HepG2 (cell line): ENCODE measurements around the gene GRAMD1A. TPM values are rescaled to one million over a fixed set of nuclear protein-coding genes. Genes with fewer than 3 reads are reported as not detected.

Experiments
- ATAC-seq: fragments of 200-7000 bp; cut with Tn5 transposase; 3 replicates; pipeline ENCODE4 v1.9.1; 2020; ENCODE audit warnings: mild to moderate bottlenecking, moderate library complexity
- BruUV-seq: library from RNA; stranded (reverse); fragments of 400-500 nt; replicated peaks from 2 replicates; lab custom pipeline; 2021; lab: Mats Ljungman, UMichigan
- CTCF ChIA-PET: fragments of 300-600 bp; formaldehyde crosslinking; extraction: SDS; loops from one replicate; lab custom pipeline; 2021; ENCODE audit warnings: low total read pairs, inconsistent platforms, low intra/inter-chr PET ratio; lab: Yijun Ruan, JAX
- POLR2A ChIA-PET: fragments of 350-600 bp; sonication (Branson Sonifier 250); formaldehyde crosslinking; loops from one replicate; lab custom pipeline; 2020; ENCODE audit warnings: antibody characterized with exemption, inconsistent platforms; lab: Yijun Ruan, JAX
- DNase-seq: peaks from one replicate; pipeline ENCODE4 v3.0.0-alpha.2; 2015; ENCODE audit warnings: low spot score
- FAIRE-seq: peaks from 3 replicates; lab custom pipeline; 2011; peaks lifted over from hg19 to GRCh38; lab: Jason Lieb, UNC
- H2AFZ ChIP-seq: one replicate; pipeline ENCODE4 v1.6.1; 2011; ENCODE audit warnings: low read length, inconsistent platforms
- H3K27ac ChIP-seq: fragments of 300-600 bp; 3 replicates; pipeline ENCODE4 v1.8.0; 2011; ENCODE audit warnings: mixed run types, mild to moderate bottlenecking, mixed read lengths, low read length, inconsistent platforms; ENCODE audit not compliant: insufficient read depth; ENCODE audit errors: extremely low read length
- H3K27me3 ChIP-seq, 2 experiments: fragments of 200-600 bp in 1 of 2; 2 replicates in 1 of 2; 3 replicates in 1 of 2; pipeline versions ENCODE4 v1.6.0 to v1.8.0; 2011; ENCODE audit warnings: low read length in 2 of 2, mild to moderate bottlenecking in 2 of 2, moderate library complexity in 2 of 2, inconsistent platforms in 1 of 2; ENCODE audit not compliant: insufficient read depth in 2 of 2, control insufficient read depth in 1 of 2
- H3K36me3 ChIP-seq, 2 experiments: fragments of 200-600 bp in 1 of 2; replicated peaks in 1 of 2; 2 replicates in 1 of 2; 3 replicates in 1 of 2; pipeline versions ENCODE4 v1.5.1 to v1.8.0; 2011; ENCODE audit warnings: low read length in 2 of 2, inconsistent platforms in 1 of 2; ENCODE audit not compliant: insufficient read depth in 2 of 2, control insufficient read depth in 1 of 2
- H3K4me1 ChIP-seq: 2 replicates; pipeline ENCODE4 v1.5.1; 2012; ENCODE audit warnings: low read length, inconsistent platforms; ENCODE audit not compliant: insufficient read depth
- H3K4me2 ChIP-seq: 2 replicates; pipeline ENCODE4 v1.6.0; 2011; ENCODE audit warnings: low read depth, low read length, inconsistent platforms
- H3K4me3 ChIP-seq, 3 experiments: fragments of 200-600 bp in 1 of 3; sonication (generic), shearing (Covaris generic) in 1 of 3; replicated peaks in 1 of 3; 2 replicates each; pipeline ENCODE4 v1.5.1; 2011 to 2016; ENCODE audit warnings: low read length in 3 of 3, inconsistent platforms in 2 of 3, low read depth in 2 of 3, mild to moderate bottlenecking in 2 of 3, control low read depth in 1 of 3, mixed read lengths in 1 of 3; ENCODE audit not compliant: insufficient read depth in 1 of 3
- H3K79me2 ChIP-seq: one replicate; pipeline ENCODE4 v1.6.1; 2011; ENCODE audit warnings: low read length, inconsistent platforms; ENCODE audit not compliant: insufficient read depth
- H3K9ac ChIP-seq: 2 replicates; pipeline ENCODE4 v1.6.0; 2011; ENCODE audit warnings: mild to moderate bottlenecking, low read depth, low read length, inconsistent platforms; ENCODE audit not compliant: insufficient read depth
- H3K9me3 ChIP-seq: 2 replicates; pipeline ENCODE4 v1.5.1; 2012; ENCODE audit warnings: mild to moderate bottlenecking, low read length
- H4K20me1 ChIP-seq: 2 replicates; pipeline ENCODE4 v1.6.0; 2011; ENCODE audit warnings: inconsistent platforms, mild to moderate bottlenecking, low read length, moderate library complexity; ENCODE audit not compliant: insufficient read depth
- FOSL2 ChIP-seq: sonication (generic); formaldehyde crosslinking; IDR thresholded peaks from 2 replicates; pipeline ENCODE4 v1.4.0; 2020; ENCODE audit warnings: missing genetic modification reagents
- MAFF ChIP-seq: IDR thresholded peaks from 2 replicates; pipeline ENCODE4 v1.6.1; 2011; ENCODE audit warnings: low read depth, low read length, improper control_type of control experiment
- MTF2 ChIP-seq: sonication (generic); formaldehyde crosslinking; IDR thresholded peaks from 2 replicates; pipeline ENCODE4 v1.5.0; 2020; ENCODE audit warnings: missing genetic modification reagents, borderline replicate concordance
- PHF21A ChIP-seq: sonication (generic); formaldehyde crosslinking; IDR thresholded peaks from 2 replicates; pipeline ENCODE4 v1.5.0; 2020; ENCODE audit warnings: mild to moderate bottlenecking, missing genetic modification reagents
- STAT5B ChIP-seq: sonication (generic); formaldehyde crosslinking; IDR thresholded peaks from 2 replicates; pipeline ENCODE4 v1.4.0; 2020; ENCODE audit warnings: missing genetic modification reagents
- TAF15 ChIP-seq: fragments of 200-400 bp; formaldehyde crosslinking; IDR thresholded peaks from one replicate; pipeline ENCODE4 v1.6.1; 2018; ENCODE audit warnings: mild to moderate bottlenecking, low read depth, low read length; ENCODE audit not compliant: poor library complexity, severe bottlenecking
- TRIM24 ChIP-seq: sonication (generic); formaldehyde crosslinking; IDR thresholded peaks from 2 replicates; pipeline ENCODE4 v1.8.0; 2022; ENCODE audit warnings: mild to moderate bottlenecking, missing genetic modification reagents
- ZBTB3 ChIP-seq: sonication (generic); formaldehyde crosslinking; IDR thresholded peaks from 2 replicates; pipeline ENCODE4 v1.4.0; 2020; ENCODE audit warnings: low read depth, mild to moderate bottlenecking, moderate library complexity, missing genetic modification reagents, borderline replicate concordance
- ZNF160 ChIP-seq: sonication (generic); formaldehyde crosslinking; IDR thresholded peaks from 2 replicates; pipeline ENCODE4 v1.8.0; 2022; ENCODE audit warnings: mild to moderate bottlenecking, inconsistent platforms, missing genetic modification reagents
- ZSCAN22 ChIP-seq: sonication (generic); formaldehyde crosslinking; IDR thresholded peaks from 2 replicates; pipeline ENCODE4 v1.4.0; 2020; ENCODE audit warnings: mild to moderate bottlenecking, missing genetic modification reagents
- WGBS: methylation state at CpG from one replicate; pipeline ENCODE4 v1.1.6; 2017; ENCODE audit warnings: low lambda C conversion rate; 5-methylcytosine and 5-hydroxymethylcytosine counted together
- in situ Hi-C: cut with HindIII; loops from 2 replicates; pipeline ENCODE4 v1.10.0; 2017; ENCODE audit warnings: low pct_unique_long_range_greater_than_20kb; ENCODE audit not compliant: extremely low pct_ligation_motif_present
- intact Hi-C: fragments of 100-400 bp; cut with micrococcal nuclease; formaldehyde crosslinking; loops from one replicate; pipeline ENCODE4 v1.10.0; 2022; ENCODE audit not compliant: unreplicated experiment
- polyA plus RNA-seq, 8 experiments: library from polyadenylated mRNA; depleted of rRNA in 3 of 8; stranded (reverse) in 7 of 8; unstranded in 1 of 8; fragments of >200 nt; fragmentation: Illumina TruSeq in 4 of 8; extraction: Trizol in 4 of 8; gene quantifications; 2 replicates each; pipeline versions ENCODE4 v1.2.1 to v1.2.3, GENCODE V29; 2011 to 2016; ENCODE audit warnings: low read depth in 4 of 8, missing spikeins in 1 of 8, mixed read lengths in 1 of 8; ENCODE audit not compliant: insufficient read depth in 1 of 8
- total RNA-seq, 5 experiments: library from RNA; depleted of rRNA; stranded (reverse); fragments of >200 nt; fragmentation: Illumina TruSeq; extraction: Trizol; gene quantifications; 2 replicates each; pipeline ENCODE4 v1.2.3, GENCODE V29; 2016; ENCODE audit warnings: low read depth in 1 of 5

The GRAMD1A gene
- total and polyA plus RNA-seq, 2 of the 13 experiments (the other 11 are each of a cell fraction or from before 2014, with no cell fraction given) = 14.7 to 181 TPM

- intact Hi-C loops (loop anchor here (2.0 kb wide), 1 partner anchor 25 kb away; no protein-coding TSS in a partner anchor), in situ Hi-C loops (loop anchor here (5.0 kb wide), 1 partner anchor 71 kb away; the partner anchor contains the start of genes FXYD1 and LGI4)
- peaks cover 20% of the 10 kb centered on the region for H3K4me1 ChIP-seq
- H3K27me3 ChIP-seq = no peaks in the 10 kb centered on the region; a peak in 1 of 5 replicates
- FAIRE-seq (no peak), ATAC-seq (peak; percentile 2; the same call in 2 of the 3 replicates), DNase-seq (no peak)
- no peak overlapping the region for H2AFZ ChIP-seq
- H3K9ac ChIP-seq = no peak overlapping the region
- H3K79me2 ChIP-seq = no peaks in the 10 kb centered on the region
- H4K20me1 ChIP-seq = no peaks in the 10 kb centered on the region
- peaks cover 11% of the 10 kb centered on the region for H3K9me3 ChIP-seq
- WGBS = 90% methylated on average over 11 of the region's 15 CpGs
- H3K36me3 ChIP-seq = no peaks in the 10 kb centered on the region
- no peak overlapping the region for H3K27ac ChIP-seq
- POLR2A ChIA-PET = interaction anchor here (0.8 to 1.3 kb wide), 3 partner anchors 18 to 71 kb away, joined by 3 to 5 read pairs (median 3); no protein-coding TSS in a partner anchor
- BruUV-seq = TSS peak; percentile 48
- TF ChIP-seq PHF21A (CRISPR knock-in tag) (no peak), MAFF (no peak), MTF2 (no peak), TAF15 (no peak), STAT5B (CRISPR knock-in tag) (no peak), ZBTB3 (no peak), ZNF160 (CRISPR knock-in tag) (no peak), TRIM24 (no peak), ZSCAN22 (CRISPR knock-in tag) (no peak), FOSL2 (no peak)
- H3K4me3 ChIP-seq = no peak overlapping the region
- CTCF ChIA-PET = interaction anchor here (1.1 kb wide), 1 partner anchor 75 kb away, joined by 4 read pairs; no protein-coding TSS in a partner anchor
- no peak overlapping the region for H3K4me2 ChIP-seq
Measured at GRCh38 chr19:35066121-35066520, 66.0 kb downstream of the GRAMD1A start.
